Measurements from ENCODE around the gene ZNF791.

DNA sequence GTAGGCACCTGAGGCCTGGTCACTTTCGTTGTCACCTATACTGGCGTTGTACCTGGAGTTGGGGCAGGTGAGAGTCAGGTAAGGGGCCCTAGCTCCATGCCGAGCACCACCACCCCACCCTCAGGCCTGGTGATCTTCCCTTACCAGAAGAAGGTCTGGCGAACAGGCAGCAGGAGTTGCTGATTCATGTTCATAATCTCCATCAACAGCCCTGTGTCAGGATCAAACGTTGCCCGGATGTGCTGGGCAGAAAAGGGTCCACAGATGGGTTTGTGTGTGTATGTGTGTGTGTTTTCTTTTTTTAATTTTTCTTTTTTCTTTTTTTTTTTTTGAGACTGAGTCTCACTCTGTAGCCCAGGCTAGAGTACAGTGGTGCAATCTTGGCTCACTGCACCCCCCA, 41.5 kb downstream of the ZNF791 start:
- TF ChIP-seq, protein P1, sequence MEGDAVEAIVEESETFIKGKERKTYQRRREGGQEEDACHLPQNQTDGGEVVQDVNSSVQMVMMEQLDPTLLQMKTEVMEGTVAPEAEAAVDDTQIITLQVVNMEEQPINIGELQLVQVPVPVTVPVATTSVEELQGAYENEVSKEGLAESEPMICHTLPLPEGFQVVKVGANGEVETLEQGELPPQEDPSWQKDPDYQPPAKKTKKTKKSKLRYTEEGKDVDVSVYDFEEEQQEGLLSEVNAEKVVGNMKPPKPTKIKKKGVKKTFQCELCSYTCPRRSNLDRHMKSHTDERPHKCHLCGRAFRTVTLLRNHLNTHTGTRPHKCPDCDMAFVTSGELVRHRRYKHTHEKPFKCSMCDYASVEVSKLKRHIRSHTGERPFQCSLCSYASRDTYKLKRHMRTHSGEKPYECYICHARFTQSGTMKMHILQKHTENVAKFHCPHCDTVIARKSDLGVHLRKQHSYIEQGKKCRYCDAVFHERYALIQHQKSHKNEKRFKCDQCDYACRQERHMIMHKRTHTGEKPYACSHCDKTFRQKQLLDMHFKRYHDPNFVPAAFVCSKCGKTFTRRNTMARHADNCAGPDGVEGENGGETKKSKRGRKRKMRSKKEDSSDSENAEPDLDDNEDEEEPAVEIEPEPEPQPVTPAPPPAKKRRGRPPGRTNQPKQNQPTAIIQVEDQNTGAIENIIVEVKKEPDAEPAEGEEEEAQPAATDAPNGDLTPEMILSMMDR (IDR thresholded peaks at IDR 0.05): no peak
- TF ChIP-seq POLR2AphosphoS5 (IDR thresholded peaks at IDR 0.05): no peak
